Measurements from ENCODE around the gene ANO4.

Gene ANO4

GRCh38 chr12:100936661-100937060 lies 142.1 kb downstream of the ANO4 start:
- Histone ChIP-seq H4K20me1 (no peaks in the 10 kb centered on the region), H3K4me3 (no peak overlapping the region), H3K4me2 (no peak overlapping the region), H3K36me3 (no peaks in the 10 kb centered on the region), H3K27me3 (no peaks in the 10 kb centered on the region), H3K9me3 (replicated peaks in 1 of 11) (no peaks in the 10 kb centered on the region), H3K9ac (no peak overlapping the region), H3K4me1 (no peaks in the 10 kb centered on the region), H3K27ac (no peak overlapping the region)
- no peak for TF ChIP-seq Cebpa-rat (IDR thresholded peaks at IDR 0.05)

- H3K9me3 ChIP-seq (replicated peaks in 1 of 11): no peaks in the 10 kb centered on the region
- no peak for TF ChIP-seq Cebpa-rat (IDR thresholded peaks at IDR 0.05)
- no peak overlapping the region for H3K4me2 ChIP-seq
- no peak overlapping the region for H3K9ac ChIP-seq
- H3K27me3 ChIP-seq: no peaks in the 10 kb centered on the region
- no peaks in the 10 kb centered on the region for H4K20me1 ChIP-seq
- H3K36me3 ChIP-seq: no peaks in the 10 kb centered on the region
- H3K4me1 ChIP-seq: no peaks in the 10 kb centered on the region
- no peak overlapping the region for H3K4me3 ChIP-seq
- no peak overlapping the region for H3K27ac ChIP-seq
These were observed 145.9 kb downstream of the ANO4 start for GRCh38 chr12:100940503-100940902.

- H3K27ac ChIP-seq: no peak overlapping the region
- no peak for TF ChIP-seq Cebpa-rat (IDR thresholded peaks at IDR 0.05)
- H3K4me1 ChIP-seq: no peaks in the 10 kb centered on the region
- no peak overlapping the region for H3K9ac ChIP-seq
- H3K9me3 ChIP-seq (replicated peaks in 1 of 11): no peaks in the 10 kb centered on the region
- H4K20me1 ChIP-seq: no peaks in the 10 kb centered on the region
- no peak overlapping the region for H3K4me2 ChIP-seq
- H3K36me3 ChIP-seq: no peaks in the 10 kb centered on the region
- H3K27me3 ChIP-seq: no peaks in the 10 kb centered on the region
- H3K4me3 ChIP-seq: no peak overlapping the region
These were observed 148.6 kb downstream of the ANO4 start for GRCh38 chr12:100942984-100943749.

- peaks cover 0 to 10% (median 4%) of the 10 kb centered on the region in 10 experiments; a peak in 12 of 20 replicates for H3K4me1 ChIP-seq
- H3K27me3 ChIP-seq: no peaks in the 10 kb centered on the region
- H3K9ac ChIP-seq: no peak overlapping the region
- no peak for TF ChIP-seq Cebpa-rat (IDR thresholded peaks at IDR 0.05)
- no peak overlapping the region for H3K4me3 ChIP-seq
- H3K27ac ChIP-seq: no peak overlapping the region
- H3K9me3 ChIP-seq (replicated peaks in 1 of 11): no peaks in the 10 kb centered on the region
- no peak overlapping the region for H3K4me2 ChIP-seq
- H4K20me1 ChIP-seq: no peaks in the 10 kb centered on the region
- H3K36me3 ChIP-seq: no peaks in the 10 kb centered on the region
These were observed 157.2 kb downstream of the ANO4 start for GRCh38 chr12:100951756-100952155.

GRCh38 chr12:100953217-100953616 lies 158.6 kb downstream of the ANO4 start:
- H3K9me3 ChIP-seq (replicated peaks in 1 of 11): no peaks in the 10 kb centered on the region
- no peak overlapping the region for H3K9ac ChIP-seq
- no peaks in the 10 kb centered on the region for H3K36me3 ChIP-seq
- no peak overlapping the region for H3K4me3 ChIP-seq
- H3K4me1 ChIP-seq: peaks cover 0 to 10% (median 4%) of the 10 kb centered on the region in 10 experiments; a peak in 12 of 20 replicates
- H4K20me1 ChIP-seq: no peaks in the 10 kb centered on the region
- H3K4me2 ChIP-seq: no peak overlapping the region
- TF ChIP-seq Cebpa-rat (IDR thresholded peaks at IDR 0.05): no peak
- no peaks in the 10 kb centered on the region for H3K27me3 ChIP-seq
- H3K27ac ChIP-seq: no peak overlapping the region

GRCh38 chr12:100953677-100954076 lies 159.1 kb downstream of the ANO4 start:
- no peaks in the 10 kb centered on the region for H3K9me3 ChIP-seq (replicated peaks in 1 of 11)
- no peaks in the 10 kb centered on the region for H3K36me3 ChIP-seq
- H3K9ac ChIP-seq: no peak overlapping the region
- H3K4me3 ChIP-seq: no peak overlapping the region
- no peak overlapping the region for H3K27ac ChIP-seq
- H4K20me1 ChIP-seq: no peaks in the 10 kb centered on the region
- no peak for TF ChIP-seq Cebpa-rat (IDR thresholded peaks at IDR 0.05)
- peaks cover 0 to 10% (median 4%) of the 10 kb centered on the region in 10 experiments; a peak in 12 of 20 replicates for H3K4me1 ChIP-seq
- no peaks in the 10 kb centered on the region for H3K27me3 ChIP-seq
- H3K4me2 ChIP-seq: no peak overlapping the region

- Histone ChIP-seq H3K4me2 (peak overlapping the region in 5 of 11 experiments; percentile 9 to 40 (median 27); a peak in 6 of 22 replicates), H3K9ac (no peak overlapping the region), H3K36me3 (no peaks in the 10 kb centered on the region), H3K4me1 (peaks cover 0 to 10% (median 4%) of the 10 kb centered on the region in 10 experiments; a peak in 12 of 20 replicates), H3K27ac (no peak overlapping the region), H3K27me3 (no peaks in the 10 kb centered on the region), H3K9me3 (replicated peaks in 1 of 11) (no peaks in the 10 kb centered on the region), H4K20me1 (no peaks in the 10 kb centered on the region), H3K4me3 (no peak overlapping the region)
- no peak for TF ChIP-seq Cebpa-rat (IDR thresholded peaks at IDR 0.05)
These were observed 159.5 kb downstream of the ANO4 start for GRCh38 chr12:100954118-100954517.

- H3K9me3 ChIP-seq (replicated peaks in 1 of 11): no peaks in the 10 kb centered on the region
- no peak overlapping the region for H3K4me3 ChIP-seq
- H3K36me3 ChIP-seq: no peaks in the 10 kb centered on the region
- TF ChIP-seq Cebpa-rat (IDR thresholded peaks at IDR 0.05): no peak
- peaks cover 0 to 10% (median 5%) of the 10 kb centered on the region in 10 experiments; a peak in 12 of 20 replicates for H3K4me1 ChIP-seq
- no peak overlapping the region; a peak in 2 of 22 replicates for H3K4me2 ChIP-seq
- no peaks in the 10 kb centered on the region for H3K27me3 ChIP-seq
- H3K27ac ChIP-seq: no peak overlapping the region
- no peak overlapping the region for H3K9ac ChIP-seq
- no peaks in the 10 kb centered on the region for H4K20me1 ChIP-seq
These were observed 160.6 kb downstream of the ANO4 start for GRCh38 chr12:100955139-100955538.

GRCh38 chr12:100956311-100956852 lies 161.8 kb downstream of the ANO4 start:
- no peak overlapping the region for H3K4me2 ChIP-seq
- no peaks in the 10 kb centered on the region for H3K36me3 ChIP-seq

GRCh38 chr12:100959481-100959880 lies 164.9 kb downstream of the ANO4 start:
- no peaks in the 10 kb centered on the region for H3K27me3 ChIP-seq
- no peak overlapping the region for H3K9ac ChIP-seq
- no peaks in the 10 kb centered on the region for H4K20me1 ChIP-seq

More at GRCh38 chr12:100956311-100956852, 161.8 kb downstream of the ANO4 start:
- Histone ChIP-seq H3K27ac (no peak overlapping the region), H4K20me1 (no peaks in the 10 kb centered on the region), H3K27me3 (no peaks in the 10 kb centered on the region), H3K9me3 (replicated peaks in 1 of 11) (no peaks in the 10 kb centered on the region), H3K4me1 (peaks cover 0 to 10% (median 5%) of the 10 kb centered on the region in 10 experiments; a peak in 12 of 20 replicates), H3K9ac (no peak overlapping the region), H3K4me3 (no peak overlapping the region)
- TF ChIP-seq Cebpa-rat (IDR thresholded peaks at IDR 0.05): no peak

More at GRCh38 chr12:100959481-100959880, 164.9 kb downstream of the ANO4 start:
- no peak for TF ChIP-seq Cebpa-rat (IDR thresholded peaks at IDR 0.05)
- Histone ChIP-seq H3K9me3 (replicated peaks in 1 of 11) (no peaks in the 10 kb centered on the region), H3K4me1 (peaks cover 0 to 6% (median under 1%) of the 10 kb centered on the region in 10 experiments; a peak in 8 of 20 replicates), H3K4me3 (no peak overlapping the region), H3K27ac (no peak overlapping the region), H3K4me2 (no peak overlapping the region), H3K36me3 (no peaks in the 10 kb centered on the region)
